GM19240 (cell line): ENCODE results near the gene CD63.

ENCODE experiments used
- DNase-seq: peaks from one replicate; pipeline ENCODE4 v3.0.0; 2011; ENCODE audit warnings: low spot score; ENCODE audit not compliant: insufficient read length

The CD63 gene

GRCh38 chr12:55739025-55739378 lies 10.2 kb upstream of the CD63 start:
- DNase-seq: no peak

- peak; percentile 86 for DNase-seq
These were observed 9.6 kb upstream of the CD63 start for GRCh38 chr12:55738123-55739024.

GRCh38 chr12:55737581-55738122 lies 8.8 kb upstream of the CD63 start:
- no peak for DNase-seq

GRCh38 chr12:55736780-55737580 lies 8.2 kb upstream of the CD63 start:
- no peak for DNase-seq

- DNase-seq: no peak
These were observed 7.3 kb upstream of the CD63 start for GRCh38 chr12:55736076-55736475.

- DNase-seq: no peak
These were observed 5.8 kb upstream of the CD63 start for GRCh38 chr12:55734595-55734994.

- DNase-seq: no peak
These were observed 5.0 kb upstream of the CD63 start for GRCh38 chr12:55733858-55734257.

- no peak for DNase-seq
These were observed 4.3 kb upstream of the CD63 start for GRCh38 chr12:55733021-55733555.

GRCh38 chr12:55732288-55732687 lies 3.5 kb upstream of the CD63 start:
- no peak for DNase-seq

GRCh38 chr12:55729819-55730818 lies 1.3 kb upstream of the CD63 start:
- no peak for DNase-seq

GRCh38 chr12:55728186-55728938 lies 447 bp downstream of the CD63 start:
- DNase-seq: no peak

- no peak for DNase-seq
These were observed 1.1 kb downstream of the CD63 start for GRCh38 chr12:55727643-55728185.

- DNase-seq: no peak
These were observed 1.8 kb downstream of the CD63 start for GRCh38 chr12:55726971-55727370.

- no peak for DNase-seq
These were observed 3.3 kb downstream of the CD63 start for GRCh38 chr12:55725556-55725955.

GRCh38 chr12:55724940-55725309 lies 3.9 kb downstream of the CD63 start:
- no peak for DNase-seq

- DNase-seq: no peak
These were observed 4.4 kb downstream of the CD63 start for GRCh38 chr12:55724226-55724939.

GRCh38 chr12:55723516-55724225 lies 5.1 kb downstream of the CD63 start:
- no peak for DNase-seq

GRCh38 chr12:55722948-55723347 lies 5.9 kb downstream of the CD63 start:
- DNase-seq: no peak
